Measurements from ENCODE around the gene NAXE.

DNA sequence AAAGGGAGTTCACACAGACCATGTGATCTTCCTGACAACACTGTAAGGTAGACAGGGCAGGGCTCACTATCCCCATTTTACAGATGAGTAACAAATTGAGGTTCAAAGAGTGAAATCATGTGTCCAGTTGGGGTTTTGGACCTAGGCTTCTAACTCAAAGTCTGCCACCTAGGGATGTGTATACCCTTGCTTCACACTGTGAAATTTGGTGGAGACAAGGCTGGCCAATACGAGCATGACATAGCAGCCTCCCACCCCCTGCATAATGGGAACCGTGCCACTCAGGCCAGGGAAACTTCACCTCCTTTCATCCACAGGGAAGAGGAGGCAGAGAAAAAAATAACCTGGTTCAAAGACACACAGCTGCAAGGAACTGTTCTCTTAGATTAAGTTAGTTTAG is 26.1 kb upstream of the NAXE start:
- TF ChIP-seq, protein P1, sequence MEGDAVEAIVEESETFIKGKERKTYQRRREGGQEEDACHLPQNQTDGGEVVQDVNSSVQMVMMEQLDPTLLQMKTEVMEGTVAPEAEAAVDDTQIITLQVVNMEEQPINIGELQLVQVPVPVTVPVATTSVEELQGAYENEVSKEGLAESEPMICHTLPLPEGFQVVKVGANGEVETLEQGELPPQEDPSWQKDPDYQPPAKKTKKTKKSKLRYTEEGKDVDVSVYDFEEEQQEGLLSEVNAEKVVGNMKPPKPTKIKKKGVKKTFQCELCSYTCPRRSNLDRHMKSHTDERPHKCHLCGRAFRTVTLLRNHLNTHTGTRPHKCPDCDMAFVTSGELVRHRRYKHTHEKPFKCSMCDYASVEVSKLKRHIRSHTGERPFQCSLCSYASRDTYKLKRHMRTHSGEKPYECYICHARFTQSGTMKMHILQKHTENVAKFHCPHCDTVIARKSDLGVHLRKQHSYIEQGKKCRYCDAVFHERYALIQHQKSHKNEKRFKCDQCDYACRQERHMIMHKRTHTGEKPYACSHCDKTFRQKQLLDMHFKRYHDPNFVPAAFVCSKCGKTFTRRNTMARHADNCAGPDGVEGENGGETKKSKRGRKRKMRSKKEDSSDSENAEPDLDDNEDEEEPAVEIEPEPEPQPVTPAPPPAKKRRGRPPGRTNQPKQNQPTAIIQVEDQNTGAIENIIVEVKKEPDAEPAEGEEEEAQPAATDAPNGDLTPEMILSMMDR (conservative IDR thresholded peaks at IDR 0.05 in 1 of 2, IDR thresholded peaks at IDR 0.05 in 1 of 2; ENCODE audit: extremely low read depth in 1 of 2, insufficient read depth in 1 of 2, low read depth in 1 of 2, low read length in 2 of 2) = no peak
- TF ChIP-seq EZH2 (IDR thresholded peaks at IDR 0.05; ENCODE audit: borderline replicate concordance, low read length) = no peak
